GM12892 (cell line): ENCODE data around the gene KIAA0825.

Experiments used
- POLR2A ChIP-seq: IDR thresholded peaks from 2 replicates; pipeline ENCODE4 v1.6.1; 2011; ENCODE audit warnings: low read depth, low read length, control low read depth
- POLR2AphosphoS5 ChIP-seq: IDR thresholded peaks from 2 replicates; pipeline ENCODE4 v1.6.1; 2011; ENCODE audit warnings: low read depth, low read length, control low read depth
- TAF1 ChIP-seq: IDR thresholded peaks from 2 replicates; pipeline ENCODE4 v1.6.1; 2011; ENCODE audit warnings: low read depth, mild to moderate bottlenecking, control low read depth, low read length, borderline replicate concordance

- TF ChIP-seq TAF1: no peak
- no peak for TF ChIP-seq POLR2A
- no peak for TF ChIP-seq POLR2AphosphoS5
Measured at GRCh38 chr5:94614156-94614805, 4.1 kb downstream of the KIAA0825 start.
